Measurements from ENCODE around the gene BMS1.
"Not testable (repeated sequence)": the region's sequence is repeated elsewhere in the genome, so short reads cannot be mapped to it uniquely, and the experiment has no call there.

The BMS1 gene

GRCh38 chr10:42866115-42866995 is 83.8 kb downstream of the BMS1 start:
- DNase-seq: peak; percentile 53

- no peak for DNase-seq
Observed at GRCh38 chr10:42867571-42867970, 85.0 kb downstream of the BMS1 start.

GRCh38 chr10:42868530-42868929 is 85.9 kb downstream of the BMS1 start:
- DNase-seq: no peak

- DNase-seq: no peak
Observed at GRCh38 chr10:42869977-42870350, 87.4 kb downstream of the BMS1 start.

- not testable (repeated sequence) for DNase-seq
Observed at GRCh38 chr10:42871138-42871641, 88.6 kb downstream of the BMS1 start.

- no peak for DNase-seq
Observed at GRCh38 chr10:42871823-42872222, 89.2 kb downstream of the BMS1 start.

GRCh38 chr10:42872865-42873435 is 90.4 kb downstream of the BMS1 start:
- DNase-seq: no peak

GRCh38 chr10:42874713-42875387 is 92.3 kb downstream of the BMS1 start:
- no peak for DNase-seq

GRCh38 chr10:42875388-42875755 is 92.8 kb downstream of the BMS1 start:
- no peak for DNase-seq

GRCh38 chr10:42875798-42876341 is 93.3 kb downstream of the BMS1 start:
- DNase-seq: no peak

- no peak for DNase-seq
Observed at GRCh38 chr10:42876476-42876875, 93.9 kb downstream of the BMS1 start.

- no peak for DNase-seq
Observed at GRCh38 chr10:42876945-42877344, 94.3 kb downstream of the BMS1 start.

- no peak for DNase-seq
Observed at GRCh38 chr10:42877496-42878030, 95.0 kb downstream of the BMS1 start.

- DNase-seq: no peak
Observed at GRCh38 chr10:42878134-42878820, 95.7 kb downstream of the BMS1 start.

GRCh38 chr10:42878821-42879195 is 96.2 kb downstream of the BMS1 start:
- DNase-seq: no peak

GRCh38 chr10:42879380-42880254 is 97.0 kb downstream of the BMS1 start:
- no peak for DNase-seq

GRCh38 chr10:42880255-42880620 is 97.6 kb downstream of the BMS1 start:
- no peak for DNase-seq

- DNase-seq: no peak
Observed at GRCh38 chr10:42882597-42882996, 100.0 kb downstream of the BMS1 start.
